Activated CD4-positive, alpha-beta T cell treated with anti-CD3 and anti-CD28 coated beads, Interleukin-2, amount 50 U/mL, for 48 hours (primary cell): ENCODE results near the gene STK4.
A peak's percentile ranks its signal among the peaks of the same experiment; 100 is the strongest.

Source experiments
- DNase-seq, 2 experiments: peaks; one replicate each; pipeline ENCODE4 v3.0.0-alpha.2; 2020

Gene STK4

GRCh38 chr20:45091366-45091765, 125.1 kb downstream of the STK4 start:
- DNase-seq: no peak

GRCh38 chr20:45092898-45093297, 126.6 kb downstream of the STK4 start:
- no peak for DNase-seq

GRCh38 chr20:45094201-45094600, 127.9 kb downstream of the STK4 start:
- no peak for DNase-seq

DNA sequence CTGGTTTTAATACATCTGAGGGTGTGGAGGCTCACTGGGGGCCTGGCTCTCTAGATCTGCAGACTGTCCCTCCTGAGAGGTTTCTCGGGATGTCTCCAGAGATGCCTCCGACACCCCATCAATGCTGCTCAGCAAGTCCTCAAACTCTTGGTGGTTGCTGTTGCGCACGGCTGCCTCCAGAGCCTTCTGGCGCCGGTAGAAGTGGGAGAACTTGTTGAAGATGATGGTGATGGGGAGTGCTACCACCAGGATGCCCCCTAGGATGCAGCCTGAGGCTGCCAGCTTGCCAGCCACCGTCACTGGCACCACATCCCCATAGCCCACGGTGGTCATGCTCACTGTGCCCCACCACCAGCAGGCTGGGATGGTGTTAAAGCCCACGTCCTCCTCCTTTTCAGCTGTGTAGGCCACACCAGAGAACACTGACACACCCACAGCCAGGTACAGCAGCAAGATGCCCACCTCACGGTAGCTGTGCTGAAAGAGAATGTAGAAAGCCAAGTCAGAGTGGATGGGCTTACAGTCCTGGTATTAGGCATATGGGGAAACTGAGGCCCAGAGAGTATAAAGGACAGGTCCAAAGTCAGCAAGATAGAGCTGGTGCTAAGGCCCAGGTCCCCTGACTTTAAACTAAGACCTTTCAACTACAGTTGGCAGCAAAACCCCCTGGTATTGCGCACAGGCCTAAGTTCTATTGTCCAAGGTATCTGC, 128.7 kb downstream of the STK4 start:
- DNase-seq: no peak

DNA sequence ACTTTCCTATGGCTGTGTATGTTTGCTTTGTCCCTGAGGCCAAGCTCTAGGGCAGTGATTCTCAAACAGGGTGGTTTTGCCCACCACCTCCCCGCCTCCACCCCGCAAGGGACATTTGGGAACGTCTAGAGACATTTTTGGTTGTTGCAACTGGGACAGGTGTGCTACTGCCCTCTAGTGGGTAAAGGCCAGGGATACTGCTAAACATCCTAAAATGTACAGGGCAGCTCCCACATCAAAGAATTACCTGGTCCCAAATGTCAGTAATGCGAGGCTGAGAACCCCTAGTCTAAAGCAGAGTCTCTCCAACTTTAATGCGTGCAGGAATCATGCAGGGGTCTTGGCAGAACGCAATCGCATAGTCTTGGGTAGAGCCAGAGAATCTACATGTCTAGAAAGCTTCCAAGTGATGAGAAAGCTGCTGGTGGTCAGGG, 129.5 kb downstream of the STK4 start:
- peak; percentile 61 to 70 for DNase-seq

DNA sequence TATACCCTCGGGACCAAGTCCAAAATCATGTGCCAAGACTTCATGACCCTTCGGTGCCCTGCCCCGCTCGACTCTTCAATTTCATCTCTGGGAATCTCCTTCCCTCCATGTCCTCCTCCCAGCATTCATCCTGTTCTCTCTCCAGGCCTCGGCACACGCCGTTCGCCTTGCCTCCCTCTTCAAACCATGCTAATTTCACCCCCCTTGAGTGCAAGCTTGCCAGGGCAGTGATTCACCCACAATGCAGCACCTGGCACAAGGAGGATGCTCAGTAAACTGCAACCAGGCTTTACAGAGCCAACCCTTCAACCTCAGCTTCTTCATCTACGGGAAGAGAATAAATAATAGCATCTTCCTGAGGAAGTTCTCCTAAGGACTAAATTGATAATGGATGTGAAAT, 130.5 kb downstream of the STK4 start:
- no peak for DNase-seq

- peak; percentile 47 to 62 for DNase-seq
These were observed 131.3 kb downstream of the STK4 start for GRCh38 chr20:45097485-45098102.

- peak; percentile 36 to 46 for DNase-seq
These were observed 131.9 kb downstream of the STK4 start for GRCh38 chr20:45098103-45098773.

DNA sequence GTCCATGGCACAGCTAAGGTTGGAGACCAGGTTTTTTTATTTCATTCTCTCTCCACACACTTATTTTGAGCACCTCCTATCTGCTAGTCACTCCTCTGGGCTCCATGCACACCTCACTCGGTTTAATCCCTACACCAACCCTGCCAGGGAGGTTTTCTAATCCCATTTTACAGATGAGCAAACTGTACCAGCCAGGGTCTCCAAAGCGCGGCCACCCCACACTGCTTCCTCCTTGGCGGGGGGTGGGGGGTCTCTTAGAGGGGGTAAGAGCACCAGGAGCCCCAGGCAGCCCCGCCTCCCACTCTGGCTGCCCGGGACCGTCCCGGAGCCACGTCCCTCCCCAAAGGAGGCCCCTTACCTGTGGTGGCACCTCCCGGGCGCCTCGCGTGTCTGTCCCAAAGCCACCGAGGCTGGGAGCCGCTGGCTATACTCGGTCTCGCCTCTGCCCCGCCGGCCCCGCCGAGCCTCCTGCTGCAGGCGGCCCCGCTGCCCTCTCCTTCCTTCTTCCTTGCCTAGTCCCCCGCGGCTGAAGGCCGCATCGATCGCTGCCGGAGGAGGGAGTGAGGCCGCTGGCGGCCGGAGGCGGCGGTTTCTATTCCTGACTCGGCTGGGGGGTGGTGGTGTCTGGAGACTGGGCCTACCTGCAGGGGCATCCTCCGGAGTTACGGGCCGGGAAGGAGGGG, 134.4 kb downstream of the STK4 start, which contains the start of gene KCNS1:
KCNS1 (minus strand) TSS at position 565 of the 683 bp plus-strand sequence. CDS start 1,891 bp downstream, outside the sequence.
- no peak for DNase-seq

GRCh38 chr20:45101333-45101850, 135.1 kb downstream of the STK4 start:
- DNase-seq: no peak

DNA sequence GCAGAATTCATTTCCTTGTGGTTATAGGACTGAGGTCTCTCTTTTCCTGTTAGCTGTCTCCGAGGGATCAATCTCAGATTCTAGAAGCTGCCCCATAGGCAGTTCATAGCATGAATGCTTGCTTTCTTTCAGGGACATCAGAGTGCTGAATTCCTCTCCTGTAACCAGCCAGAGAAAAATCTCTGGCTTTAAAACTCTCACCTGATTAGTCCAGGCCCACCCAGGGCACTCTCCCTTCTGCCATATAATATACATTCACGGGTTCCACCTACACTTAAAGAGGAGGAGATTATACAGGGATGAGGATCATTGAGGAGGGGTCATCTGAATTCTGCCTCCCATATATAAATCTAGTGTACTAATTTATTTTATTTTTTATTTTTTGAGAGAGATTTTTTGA, 136.8 kb downstream of the STK4 start:
- DNase-seq: no peak

DNA sequence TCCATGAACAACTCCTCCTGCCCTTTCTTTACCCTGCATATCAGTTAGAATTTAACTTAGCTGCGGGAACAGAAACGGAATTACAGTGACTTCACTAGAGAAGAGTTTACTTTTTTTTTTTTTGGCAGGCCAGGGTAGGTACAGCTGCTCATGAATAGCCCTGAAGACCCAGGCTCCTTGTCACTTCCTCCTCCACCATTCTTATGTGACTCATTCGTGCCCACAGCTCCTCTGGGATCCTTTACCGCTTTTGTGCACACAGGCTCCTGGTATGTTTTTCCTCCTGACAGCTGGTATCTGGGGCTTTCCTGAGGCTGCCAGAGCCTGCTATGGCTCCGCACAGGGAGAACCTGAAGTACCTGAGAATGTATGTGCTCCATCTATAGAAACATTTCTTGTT, 138.5 kb downstream of the STK4 start:
- DNase-seq: no peak

DNA sequence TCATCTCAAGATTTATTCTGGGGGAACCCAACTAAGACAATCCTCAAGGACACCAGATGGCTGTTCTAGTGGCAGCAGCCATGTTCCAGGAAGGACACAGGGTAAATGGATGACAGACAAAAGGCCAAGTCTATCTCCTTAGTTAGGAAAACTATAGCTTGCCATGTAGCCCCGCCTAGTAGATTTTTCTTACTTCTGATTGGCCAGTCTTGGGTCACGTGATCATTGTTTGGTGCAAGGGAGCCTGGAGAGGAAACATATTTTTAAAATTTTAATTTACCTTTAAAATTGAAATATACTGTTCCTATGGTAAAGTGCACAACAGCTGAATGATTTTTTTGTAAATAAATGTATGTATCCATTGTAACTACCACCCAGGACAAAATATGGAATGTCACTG, 139.0 kb downstream of the STK4 start:
- no peak for DNase-seq

GRCh38 chr20:45109634-45110033, 143.3 kb downstream of the STK4 start:
- DNase-seq: no peak

DNA sequence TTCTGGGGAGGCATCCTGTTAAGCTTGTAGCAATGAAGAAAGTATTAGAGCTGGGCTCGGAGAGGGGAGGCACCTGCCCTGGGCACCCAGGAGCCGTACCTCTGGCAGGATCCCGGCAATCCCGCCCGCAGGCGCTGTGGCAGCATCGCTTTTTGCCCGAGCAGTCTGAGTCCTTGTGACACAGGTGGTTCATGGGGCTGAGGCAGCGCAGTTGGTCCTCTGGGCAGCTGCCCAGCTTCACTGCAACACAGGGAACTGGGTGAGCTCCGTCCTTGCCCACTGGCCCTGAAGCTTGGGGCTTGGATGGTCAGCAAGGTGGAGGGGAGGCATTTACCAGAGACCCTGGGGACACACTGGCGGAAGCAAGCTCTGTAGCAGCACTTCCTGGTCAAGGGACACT, 144.0 kb downstream of the STK4 start:
- no peak for DNase-seq

DNA sequence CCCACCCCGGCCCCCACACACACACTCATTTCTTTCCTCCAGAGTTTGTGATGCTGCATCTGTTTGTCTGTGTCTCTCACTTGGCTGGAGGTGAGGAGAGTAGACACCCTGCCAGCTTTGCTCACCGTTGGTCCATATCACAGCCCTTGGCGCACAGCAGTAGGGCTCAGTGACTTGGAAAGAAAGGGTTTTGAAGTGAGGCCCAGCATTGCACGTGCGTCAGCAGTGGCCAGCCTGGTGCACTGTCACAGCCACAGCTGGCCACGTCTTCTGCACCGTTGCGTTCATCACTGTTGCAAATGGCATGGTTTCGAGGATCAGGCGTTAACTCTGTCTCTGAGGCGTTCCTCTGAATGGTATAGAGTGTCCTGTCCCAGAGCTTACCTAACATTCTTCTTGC, 145.0 kb downstream of the STK4 start:
- no peak for DNase-seq

- DNase-seq: peak in 1 of 2 experiments; percentile 38
These were observed 145.6 kb downstream of the STK4 start for GRCh38 chr20:45111799-45112471.

DNA sequence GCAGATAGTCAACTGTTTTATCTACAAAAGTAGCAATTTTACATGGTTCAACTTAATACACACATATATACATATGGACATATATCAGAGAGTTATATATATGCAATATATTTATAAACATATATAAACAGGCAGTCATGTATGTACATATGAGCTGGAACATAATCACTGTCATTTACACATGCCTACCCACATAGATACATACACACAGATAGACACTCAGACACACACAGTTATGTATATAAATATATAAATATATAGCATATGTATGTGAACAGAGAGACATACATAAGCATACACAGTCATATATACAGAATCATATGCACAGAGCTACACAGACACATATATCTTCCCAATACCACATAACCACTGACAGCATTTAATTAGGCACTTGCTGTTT, 146.4 kb downstream of the STK4 start:
- no peak for DNase-seq

DNA sequence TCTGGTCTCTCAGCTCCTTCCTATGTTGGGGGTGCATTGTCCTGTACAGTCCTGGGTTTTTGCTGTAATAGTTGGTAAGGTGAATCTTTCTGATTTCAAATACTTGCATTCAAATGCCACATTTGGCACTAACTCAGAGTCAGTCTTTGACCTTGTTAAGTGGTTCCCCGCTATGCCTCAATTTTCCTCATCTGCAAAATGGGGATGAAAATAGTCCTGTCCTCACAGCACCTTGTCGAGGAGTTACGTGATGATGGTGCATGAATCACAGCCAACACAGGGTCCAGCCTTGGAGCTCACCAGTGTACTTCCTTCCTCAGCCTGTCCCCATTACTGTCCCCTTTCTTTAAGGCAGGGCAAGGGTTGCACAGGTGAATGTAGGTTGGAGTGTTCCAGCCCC, 147.6 kb downstream of the STK4 start:
- no peak for DNase-seq

GRCh38 chr20:45114465-45115385, 148.4 kb downstream of the STK4 start, which contains the start of gene WFDC5:
Gene WFDC5, minus strand, starts transcription at chr20:45115174. Its CDS starts 91 bp downstream, at chr20:45115083.
- no peak for DNase-seq

DNA sequence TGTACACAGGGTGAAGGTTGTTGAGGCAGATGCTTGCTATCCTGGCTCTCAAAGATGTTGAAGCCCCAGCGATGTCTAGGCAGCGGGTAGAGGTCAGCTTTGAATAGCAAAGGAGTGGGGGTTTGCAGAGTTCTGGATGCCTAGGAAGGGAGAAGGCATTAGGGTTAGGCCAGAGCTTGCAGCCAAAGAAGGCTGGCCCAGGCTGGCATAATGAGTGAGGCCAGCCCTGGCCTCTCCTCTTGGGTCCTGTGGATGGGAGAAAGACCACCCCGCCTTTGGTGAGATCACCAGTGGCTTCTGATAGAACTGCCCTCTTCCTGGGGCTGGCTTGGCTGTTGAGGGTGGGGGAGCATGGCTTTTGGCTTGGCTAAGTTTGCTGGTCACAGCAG, 149.1 kb downstream of the STK4 start:
- DNase-seq: no peak
